ENCODE results near the gene SLC4A1AP. TPM values are rescaled to one million over a fixed set of nuclear protein-coding genes. Genes with fewer than 3 reads are reported as not detected.
A peak's percentile ranks its signal among the peaks of the same experiment; 100 is the strongest.

Gene SLC4A1AP
- total RNA-seq, 1 experiment from 2014 or later = 27.8 TPM

DNA sequence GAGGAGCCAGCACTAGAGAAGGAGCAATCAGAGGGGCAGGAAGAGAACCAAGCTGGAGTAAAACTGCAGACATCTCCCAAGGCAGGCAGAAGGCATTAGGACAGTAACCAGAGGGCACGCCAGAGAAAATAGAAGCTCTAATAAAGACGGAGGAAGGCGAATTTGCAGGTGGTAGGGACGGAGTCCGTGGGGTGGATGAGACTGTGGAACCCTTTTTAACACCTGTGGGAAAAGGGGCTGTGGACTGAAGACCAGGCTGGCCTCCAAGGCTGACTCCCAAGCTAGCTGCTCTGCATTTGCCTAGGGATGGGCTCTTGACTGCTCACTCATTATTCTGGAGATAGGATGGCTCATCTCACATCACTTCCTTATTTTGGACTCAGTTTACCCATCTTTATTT is 49.5 kb downstream of the SLC4A1AP start:
- no peak for TF ChIP-seq CTCF (IDR thresholded peaks at IDR 0.05; ENCODE audit: unreplicated experiment)
- Mint-ChIP-seq H3K4me1 (ENCODE audit: low read depth, unreplicated experiment) (peaks cover 28% of the 10 kb centered on the region), H3K36me3 (ENCODE audit: insufficient read depth, unreplicated experiment) (peaks cover 11% of the 10 kb centered on the region), H3K9me3 (ENCODE audit: low read depth, unreplicated experiment) (peaks cover 2% of the 10 kb centered on the region), H3K27ac (ENCODE audit: unreplicated experiment) (no peak overlapping the region), H3K4me3 (ENCODE audit: low read depth, unreplicated experiment) (no peak overlapping the region), H3K27me3 (ENCODE audit: unreplicated experiment) (no peaks in the 10 kb centered on the region)
- intact Hi-C loops (cut with micrococcal nuclease; ENCODE audit: unreplicated experiment) = no loop called here
- BruUV-seq (replicated peaks) = no TSS peak
- DNase-seq = no peak
- CTCF ChIA-PET = interaction anchor here (0.7 to 2.2 kb wide), 2 partner anchors 10 to 92 kb away, joined by 3 to 6 read pairs; no protein-coding TSS in a partner anchor

DNA sequence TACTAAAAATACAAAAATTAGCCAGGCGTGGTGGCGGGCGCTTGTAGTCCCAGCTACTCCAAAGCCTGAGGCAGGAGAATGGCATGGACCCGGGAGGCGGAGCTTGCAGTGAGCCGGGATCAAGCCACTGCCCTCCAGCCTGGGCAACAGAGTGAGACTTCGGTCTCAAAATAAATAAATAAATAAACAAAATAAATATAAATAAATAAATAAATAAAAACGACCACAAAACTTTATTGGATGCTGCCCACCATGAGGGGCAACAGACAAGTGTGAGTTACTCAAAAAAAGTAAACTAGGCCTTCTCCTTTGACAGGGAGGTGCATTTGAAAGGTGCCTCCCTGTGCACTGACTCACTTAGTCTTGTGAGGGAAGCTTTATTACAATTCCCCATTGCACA is 50.4 kb downstream of the SLC4A1AP start:
- H3K36me3 Mint-ChIP-seq (ENCODE audit: insufficient read depth, unreplicated experiment) = peaks cover 11% of the 10 kb centered on the region
- H3K27ac Mint-ChIP-seq (ENCODE audit: unreplicated experiment) = no peak overlapping the region
- H3K27me3 Mint-ChIP-seq (ENCODE audit: unreplicated experiment) = no peaks in the 10 kb centered on the region
- no TSS peak for BruUV-seq (replicated peaks)
- H3K9me3 Mint-ChIP-seq (ENCODE audit: low read depth, unreplicated experiment) = peaks cover 2% of the 10 kb centered on the region
- no peak for TF ChIP-seq CTCF (IDR thresholded peaks at IDR 0.05; ENCODE audit: unreplicated experiment)
- H3K4me1 Mint-ChIP-seq (ENCODE audit: low read depth, unreplicated experiment) = peaks cover 28% of the 10 kb centered on the region
- H3K4me3 Mint-ChIP-seq (ENCODE audit: low read depth, unreplicated experiment) = no peak overlapping the region
- intact Hi-C loops (cut with micrococcal nuclease; ENCODE audit: unreplicated experiment) = no loop called here
- CTCF ChIA-PET = interaction anchor here (0.7 kb wide), 1 partner anchor 9 kb away, joined by 3 read pairs; no protein-coding TSS in a partner anchor
- DNase-seq = no peak

- peak overlapping the region; percentile 20 for H3K4me3 Mint-ChIP-seq (ENCODE audit: low read depth, unreplicated experiment)
Observed at GRCh38 chr2:27714851-27715291, 51.2 kb downstream of the SLC4A1AP start.

DNA sequence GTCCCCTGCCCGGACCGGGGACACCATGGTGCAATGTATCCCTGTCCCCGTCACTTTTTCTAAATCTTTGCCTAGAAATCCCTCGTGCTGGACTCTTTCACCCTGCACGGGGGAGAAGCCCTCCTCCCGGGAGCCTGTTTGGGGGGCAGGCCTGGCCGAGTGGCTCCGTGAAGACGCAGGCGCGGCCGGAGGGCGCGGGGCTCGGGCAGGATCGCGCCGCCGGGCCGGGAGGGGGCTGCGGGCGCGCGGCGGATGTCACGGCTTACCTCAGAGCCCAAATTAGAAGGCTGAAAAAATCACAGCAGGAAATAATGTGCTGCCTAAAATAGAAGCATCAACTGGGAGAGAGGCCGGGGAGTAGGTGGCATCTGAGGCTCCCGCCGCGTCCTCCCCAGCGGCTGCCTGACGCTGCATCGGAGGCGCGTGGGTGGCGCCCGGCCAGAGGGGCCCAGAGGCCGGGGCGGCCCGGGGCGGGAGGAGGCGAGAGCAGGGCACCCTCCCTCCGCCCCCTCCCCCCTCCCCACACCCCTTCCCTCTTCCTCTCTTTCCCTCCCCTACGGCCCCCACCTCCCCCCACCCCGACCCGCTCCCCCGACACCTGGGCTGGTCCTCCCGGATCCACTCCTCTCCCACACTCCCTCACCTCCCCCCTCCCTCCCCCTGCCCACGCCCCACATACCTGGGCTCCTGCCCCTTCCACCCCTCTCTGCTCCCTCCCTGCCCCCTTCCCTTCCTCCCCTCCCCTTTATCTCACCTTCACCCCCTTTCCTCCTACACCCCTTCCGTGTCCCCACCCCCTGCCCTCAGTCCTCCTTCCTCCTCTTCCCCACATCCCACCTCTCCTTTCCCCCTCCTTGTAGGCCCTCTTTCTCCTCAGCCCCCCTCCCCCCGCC is 51.9 kb downstream of the SLC4A1AP start:
- CTCF ChIA-PET = no interaction called here
- Mint-ChIP-seq H3K27me3 (ENCODE audit: unreplicated experiment) (no peaks in the 10 kb centered on the region), H3K9me3 (ENCODE audit: low read depth, unreplicated experiment) (peaks cover 2% of the 10 kb centered on the region), H3K27ac (ENCODE audit: unreplicated experiment) (no peak overlapping the region), H3K36me3 (ENCODE audit: insufficient read depth, unreplicated experiment) (peaks cover 17% of the 10 kb centered on the region), H3K4me3 (ENCODE audit: low read depth, unreplicated experiment) (peak overlapping the region; percentile 20), H3K4me1 (ENCODE audit: low read depth, unreplicated experiment) (peaks cover 39% of the 10 kb centered on the region)
- TSS peak; percentile 71 for BruUV-seq (replicated peaks)
- no peak for TF ChIP-seq CTCF (IDR thresholded peaks at IDR 0.05; ENCODE audit: unreplicated experiment)
- intact Hi-C loops (cut with micrococcal nuclease; ENCODE audit: unreplicated experiment) = no loop called here
- DNase-seq = peak; percentile 49

More at GRCh38 chr2:27714851-27715291, 51.2 kb downstream of the SLC4A1AP start:
- no TSS peak for BruUV-seq (replicated peaks)
- TF ChIP-seq CTCF (IDR thresholded peaks at IDR 0.05; ENCODE audit: unreplicated experiment) = no peak
- Mint-ChIP-seq H3K27me3 (ENCODE audit: unreplicated experiment) (no peaks in the 10 kb centered on the region), H3K9me3 (ENCODE audit: low read depth, unreplicated experiment) (peaks cover 2% of the 10 kb centered on the region), H3K27ac (ENCODE audit: unreplicated experiment) (peak overlapping the region; percentile 11), H3K4me1 (ENCODE audit: low read depth, unreplicated experiment) (peaks cover 32% of the 10 kb centered on the region), H3K36me3 (ENCODE audit: insufficient read depth, unreplicated experiment) (peaks cover 14% of the 10 kb centered on the region)
- no peak for DNase-seq
- CTCF ChIA-PET = no interaction called here
- intact Hi-C loops (cut with micrococcal nuclease; ENCODE audit: unreplicated experiment) = no loop called here

Measured in Calu3 (cell line).